ENCODE results near the gene PLSCR4. TPM values are rescaled to one million over a fixed set of nuclear protein-coding genes. Genes with fewer than 3 reads are reported as not detected.

Gene PLSCR4
- total and polyA plus RNA-seq, 2 of the 4 experiments (the other 2 are of a cell fraction): 3.8 to 4.4 TPM

GRCh38 chr3:146177519-146177918 is 73.4 kb downstream of the PLSCR4 start:
- no peak overlapping the region for H3K4me2 ChIP-seq (ENCODE audit: low read depth, low read length)
- H4K91ac ChIP-seq (ENCODE audit: insufficient read depth, low read depth, low read length): no peak overlapping the region
- no peak overlapping the region for H3K9ac ChIP-seq (ENCODE audit: low read depth, low read length)
- ATAC-seq (ENCODE audit: low read depth) (no peak), DNase-seq (no peak)
- no TSS peak for BruUV-seq (replicated peaks)
- H3K18ac ChIP-seq (ENCODE audit: low read depth, low read length): no peak overlapping the region
- H3K36me3 ChIP-seq (ENCODE audit: control insufficient read depth, insufficient read depth, low read length): no peaks in the 10 kb centered on the region
- no peaks in the 10 kb centered on the region; the same call in 1 of the 2 replicates for H3K9me1 ChIP-seq (ENCODE audit: insufficient read depth, low read length)
- TF ChIP-seq, protein P1, sequence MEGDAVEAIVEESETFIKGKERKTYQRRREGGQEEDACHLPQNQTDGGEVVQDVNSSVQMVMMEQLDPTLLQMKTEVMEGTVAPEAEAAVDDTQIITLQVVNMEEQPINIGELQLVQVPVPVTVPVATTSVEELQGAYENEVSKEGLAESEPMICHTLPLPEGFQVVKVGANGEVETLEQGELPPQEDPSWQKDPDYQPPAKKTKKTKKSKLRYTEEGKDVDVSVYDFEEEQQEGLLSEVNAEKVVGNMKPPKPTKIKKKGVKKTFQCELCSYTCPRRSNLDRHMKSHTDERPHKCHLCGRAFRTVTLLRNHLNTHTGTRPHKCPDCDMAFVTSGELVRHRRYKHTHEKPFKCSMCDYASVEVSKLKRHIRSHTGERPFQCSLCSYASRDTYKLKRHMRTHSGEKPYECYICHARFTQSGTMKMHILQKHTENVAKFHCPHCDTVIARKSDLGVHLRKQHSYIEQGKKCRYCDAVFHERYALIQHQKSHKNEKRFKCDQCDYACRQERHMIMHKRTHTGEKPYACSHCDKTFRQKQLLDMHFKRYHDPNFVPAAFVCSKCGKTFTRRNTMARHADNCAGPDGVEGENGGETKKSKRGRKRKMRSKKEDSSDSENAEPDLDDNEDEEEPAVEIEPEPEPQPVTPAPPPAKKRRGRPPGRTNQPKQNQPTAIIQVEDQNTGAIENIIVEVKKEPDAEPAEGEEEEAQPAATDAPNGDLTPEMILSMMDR (conservative IDR thresholded peaks at IDR 0.05; ENCODE audit: low read depth, low read length): no peak
- no peak for TF ChIP-seq RAD21 (IDR thresholded peaks at IDR 0.05; ENCODE audit: low read length)
- TF ChIP-seq RCOR1 (IDR thresholded peaks at IDR 0.05; ENCODE audit: insufficient replicate concordance, low read length): no peak
- no peak for TF ChIP-seq CEBPB (IDR thresholded peaks at IDR 0.05; ENCODE audit: low read depth, low read length)
- TF ChIP-seq, protein P2, sequence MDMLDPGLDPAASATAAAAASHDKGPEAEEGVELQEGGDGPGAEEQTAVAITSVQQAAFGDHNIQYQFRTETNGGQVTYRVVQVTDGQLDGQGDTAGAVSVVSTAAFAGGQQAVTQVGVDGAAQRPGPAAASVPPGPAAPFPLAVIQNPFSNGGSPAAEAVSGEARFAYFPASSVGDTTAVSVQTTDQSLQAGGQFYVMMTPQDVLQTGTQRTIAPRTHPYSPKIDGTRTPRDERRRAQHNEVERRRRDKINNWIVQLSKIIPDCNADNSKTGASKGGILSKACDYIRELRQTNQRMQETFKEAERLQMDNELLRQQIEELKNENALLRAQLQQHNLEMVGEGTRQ (IDR thresholded peaks at IDR 0.05; ENCODE audit: low read depth, low read length): no peak
- WGBS, 2 experiments (ENCODE audit: extremely low coverage in 2 of 2, insufficient read length in 1 of 2): no CpG with 5 or more reads among the region's 1 CpG
- H2BK120ac ChIP-seq (ENCODE audit: low read depth, low read length): no peak overlapping the region
- H2BK15ac ChIP-seq (ENCODE audit: low read depth, low read length): 0 out of 3 replicates have a peak overlapping the region, but pooled peaks have one; percentile 45
- intact Hi-C loops (cut with micrococcal nuclease) (no loop called here), dilution Hi-C loops (cut with HindIII; ENCODE audit: low sequenced_read_pairs, unreplicated experiment) (no loop called here), in situ Hi-C loops (cut with MboI; ENCODE audit: low sequenced_read_pairs) (loop anchor here (10.0 kb wide), 1 partner anchor 403 kb away; no protein-coding TSS in a partner anchor)
- ChIA-PET POLR2A (ENCODE audit: unreplicated experiment) (no interaction called here), CTCF (no interaction called here)
- H4K5ac ChIP-seq (ENCODE audit: low read depth, low read length): no peak overlapping the region
- no peaks in the 10 kb centered on the region for H3K9me3 ChIP-seq (ENCODE audit: control insufficient read depth, insufficient read depth, low read length)
- no peak overlapping the region for H3K23ac ChIP-seq (ENCODE audit: low read depth, low read length)
- H3K79me1 ChIP-seq (ENCODE audit: low read depth in 1 of 2, low read length in 2 of 2): no peaks in the 10 kb centered on the region
- no peak overlapping the region for H3K4me3 ChIP-seq (ENCODE audit: insufficient read depth, low read depth, low read length)
- no peak overlapping the region for H2AK5ac ChIP-seq (ENCODE audit: low read depth, low read length)
- H2AK9ac ChIP-seq (replicated peaks; ENCODE audit: low read depth, low read length, poor library complexity): no peak overlapping the region
- H2BK20ac ChIP-seq (ENCODE audit: low read depth, low read length): no peak overlapping the region
- H3K4ac ChIP-seq (ENCODE audit: low read depth, low read length): no peak overlapping the region
- H2AFZ ChIP-seq (replicated peaks; ENCODE audit: low read length, poor library complexity): no peak overlapping the region
- H4K8ac ChIP-seq (ENCODE audit: low read depth in 2 of 2, low read length in 2 of 2): no peak overlapping the region
- no peaks in the 10 kb centered on the region for H3K4me1 ChIP-seq (ENCODE audit: control insufficient read depth, insufficient read depth, low read length)
- H3K56ac ChIP-seq (ENCODE audit: extremely low read depth, insufficient read depth, low read length): no peak overlapping the region
- no peak overlapping the region for H3K27ac ChIP-seq (ENCODE audit: insufficient read depth, low read length)
- H4K20me1 ChIP-seq (ENCODE audit: insufficient read depth, low read length): no peaks in the 10 kb centered on the region
- H3K27me3 ChIP-seq (ENCODE audit: control insufficient read depth, insufficient read depth, low read length): no peaks in the 10 kb centered on the region
- H2BK5ac ChIP-seq (ENCODE audit: low read depth, low read length, poor library complexity, severe bottlenecking): no peak overlapping the region
- 0 out of 2 replicates have a peak overlapping the region, but pooled peaks have one; percentile 18 for H3K14ac ChIP-seq (replicated peaks; ENCODE audit: low read depth, low read length)
